ENCODE measurements around the gene TRPV6.

TRPV6 gene

GRCh38 chr7:142908290-142908689 lies 22.7 kb upstream of the TRPV6 start:
- DNase-seq (ENCODE audit: low spot score): no peak

- no peak for DNase-seq (ENCODE audit: low spot score)
Observed at GRCh38 chr7:142906643-142907042, 21.1 kb upstream of the TRPV6 start.

DNA sequence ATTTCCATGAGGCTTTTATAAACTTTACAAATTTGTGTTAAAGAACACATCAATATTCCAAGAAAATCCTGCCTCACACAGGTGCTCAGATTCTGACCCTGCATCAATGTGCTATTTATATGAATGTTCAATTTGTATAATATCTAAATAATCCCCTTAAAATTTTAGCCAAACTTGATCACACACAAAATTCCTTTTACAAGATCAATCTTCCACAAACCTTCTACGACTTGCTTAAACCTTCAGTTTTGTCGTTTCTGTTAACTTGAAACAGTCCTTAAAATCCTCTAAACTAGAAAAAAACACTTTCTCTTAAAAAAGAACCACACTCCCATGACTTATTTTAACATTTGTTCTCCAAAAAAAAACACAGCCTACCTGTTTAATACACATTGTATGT lies 20.2 kb upstream of the TRPV6 start:
- no peak for DNase-seq (ENCODE audit: low spot score)

- DNase-seq (ENCODE audit: low spot score): no peak
Observed at GRCh38 chr7:142904128-142904527, 18.6 kb upstream of the TRPV6 start.

DNA sequence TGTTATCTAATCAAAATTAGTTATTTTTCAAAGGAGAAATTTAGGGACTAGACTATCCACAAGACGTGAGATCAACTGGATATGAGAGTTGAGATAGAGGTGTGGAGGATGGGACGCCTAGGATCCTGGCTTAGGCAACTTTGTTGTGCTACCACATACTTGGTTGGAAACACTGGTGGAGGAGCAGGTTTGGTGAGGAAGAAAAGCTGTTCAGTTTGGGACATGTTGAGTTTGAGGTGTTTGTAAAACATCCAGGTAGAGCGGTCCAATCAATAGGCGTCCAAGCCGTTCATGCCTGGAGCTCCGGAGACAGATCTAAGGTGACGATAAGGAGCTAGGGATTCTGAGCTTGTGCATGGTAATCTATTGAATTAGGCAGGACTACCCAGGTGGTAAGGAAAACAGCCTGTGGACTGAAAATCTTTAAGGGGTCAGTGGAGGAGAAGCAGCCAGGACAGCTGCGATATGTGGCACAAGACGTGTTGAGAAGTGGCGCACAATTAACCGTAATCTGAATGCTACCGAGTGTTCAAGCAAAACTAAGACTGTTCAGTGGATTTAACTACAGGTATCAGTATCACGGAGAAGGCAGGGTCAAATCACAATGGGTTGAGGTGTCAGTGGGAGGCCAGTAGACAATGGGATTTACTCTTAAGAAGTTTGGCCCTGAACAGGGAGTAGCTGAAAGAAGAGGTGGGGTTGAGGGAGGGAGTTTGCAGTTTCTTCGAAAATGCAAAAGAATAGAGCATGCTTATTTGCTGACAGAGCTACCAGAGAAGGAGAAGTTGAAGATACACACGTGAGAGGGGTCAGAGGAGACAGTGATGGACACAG lies 16.1 kb upstream of the TRPV6 start:
- DNase-seq (ENCODE audit: low spot score): no peak

GRCh38 chr7:142899661-142900060 lies 14.1 kb upstream of the TRPV6 start:
- DNase-seq (ENCODE audit: low spot score): no peak

- no peak for DNase-seq (ENCODE audit: low spot score)
Observed at GRCh38 chr7:142898377-142899170, 13.0 kb upstream of the TRPV6 start.

DNA sequence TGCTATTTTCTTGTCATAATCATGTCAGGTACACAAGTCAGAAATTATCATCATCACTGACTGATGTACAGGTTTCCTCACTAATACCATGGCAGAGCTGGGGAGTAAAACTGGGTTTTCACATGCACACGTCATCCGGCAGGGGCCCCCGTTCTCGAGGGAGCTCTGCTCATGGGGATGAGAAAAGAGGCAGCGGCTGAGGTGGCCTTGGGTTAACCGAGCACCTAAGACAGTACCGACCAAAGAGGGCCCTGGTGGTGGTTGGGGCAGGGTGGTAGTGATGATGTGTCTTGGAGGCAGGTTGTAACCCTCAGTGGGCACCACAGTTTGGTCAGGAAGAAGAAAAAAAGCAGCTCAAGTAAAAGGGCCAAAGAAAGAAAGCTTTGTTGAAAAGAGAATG lies 12.1 kb upstream of the TRPV6 start:
- no peak for DNase-seq (ENCODE audit: low spot score)

GRCh38 chr7:142896741-142897379 lies 11.3 kb upstream of the TRPV6 start:
- DNase-seq (ENCODE audit: low spot score): no peak

DNA sequence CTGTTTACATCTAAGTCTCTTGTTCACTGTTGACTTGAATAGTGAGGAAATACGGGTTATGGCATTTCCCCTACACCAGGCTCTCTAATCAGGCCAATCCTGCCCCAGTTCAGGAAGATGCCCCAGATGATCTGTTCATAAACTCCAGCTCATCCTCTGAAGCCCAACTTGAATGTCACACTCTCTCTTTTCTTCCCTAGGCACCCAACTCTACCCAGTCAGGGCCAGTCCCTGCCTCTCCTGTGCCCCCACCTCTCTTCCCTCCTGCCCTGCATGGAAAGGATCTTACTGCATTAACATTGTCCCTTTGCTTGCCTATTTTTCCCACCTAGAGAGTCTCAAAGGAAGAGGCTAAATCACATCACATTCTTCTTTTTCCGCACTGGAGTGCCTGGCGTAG lies 10.6 kb upstream of the TRPV6 start:
- no peak for DNase-seq (ENCODE audit: low spot score)

- no peak for DNase-seq (ENCODE audit: low spot score)
Observed at GRCh38 chr7:142894985-142895593, 9.5 kb upstream of the TRPV6 start.

DNA sequence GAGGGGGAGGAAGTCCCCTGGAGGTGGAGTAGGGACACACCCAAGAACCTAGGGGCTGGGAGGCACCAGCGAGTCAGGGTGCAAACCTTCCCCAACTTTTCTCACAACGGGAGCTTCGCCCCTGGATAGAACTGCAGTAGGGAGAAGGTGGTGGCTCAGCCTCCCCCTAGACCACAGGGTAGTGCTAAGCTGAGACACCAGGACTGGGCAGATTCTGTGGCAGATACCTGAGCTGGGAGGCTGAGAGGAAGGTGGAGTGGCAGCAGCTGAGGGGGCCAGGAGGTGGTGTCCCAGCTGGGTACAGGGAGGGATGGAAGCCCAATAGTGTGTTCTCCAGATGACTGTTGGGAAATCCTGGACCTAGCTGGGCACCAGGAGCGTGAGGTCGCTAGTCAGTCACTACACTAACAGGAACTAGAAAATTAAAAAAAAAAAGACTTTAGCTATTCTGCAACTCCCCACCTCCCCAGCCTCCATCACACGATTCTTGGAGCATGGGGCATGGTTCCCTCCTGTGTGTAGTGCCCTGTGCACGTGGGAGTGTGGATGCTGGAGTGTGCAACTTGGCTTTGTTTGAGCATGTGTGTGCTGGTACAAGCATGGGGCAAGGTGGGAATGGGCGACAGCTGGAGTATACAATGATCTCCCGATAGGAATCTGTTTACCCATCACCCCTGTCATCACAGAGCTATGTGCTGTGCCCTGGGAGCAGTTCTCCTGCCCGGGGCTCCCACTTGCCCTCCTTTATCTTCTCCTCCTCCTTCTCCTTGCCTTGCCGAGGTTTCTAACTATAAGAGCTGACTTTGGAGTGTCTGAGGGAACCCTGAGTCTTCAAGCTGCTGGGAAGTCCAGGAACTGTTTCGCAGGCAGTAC lies 8.8 kb upstream of the TRPV6 start:
- DNase-seq (ENCODE audit: low spot score): no peak

GRCh38 chr7:142892951-142893350 lies 7.4 kb upstream of the TRPV6 start:
- DNase-seq (ENCODE audit: low spot score): no peak

- DNase-seq (ENCODE audit: low spot score): no peak
Observed at GRCh38 chr7:142891490-142892082, 6.0 kb upstream of the TRPV6 start.

DNA sequence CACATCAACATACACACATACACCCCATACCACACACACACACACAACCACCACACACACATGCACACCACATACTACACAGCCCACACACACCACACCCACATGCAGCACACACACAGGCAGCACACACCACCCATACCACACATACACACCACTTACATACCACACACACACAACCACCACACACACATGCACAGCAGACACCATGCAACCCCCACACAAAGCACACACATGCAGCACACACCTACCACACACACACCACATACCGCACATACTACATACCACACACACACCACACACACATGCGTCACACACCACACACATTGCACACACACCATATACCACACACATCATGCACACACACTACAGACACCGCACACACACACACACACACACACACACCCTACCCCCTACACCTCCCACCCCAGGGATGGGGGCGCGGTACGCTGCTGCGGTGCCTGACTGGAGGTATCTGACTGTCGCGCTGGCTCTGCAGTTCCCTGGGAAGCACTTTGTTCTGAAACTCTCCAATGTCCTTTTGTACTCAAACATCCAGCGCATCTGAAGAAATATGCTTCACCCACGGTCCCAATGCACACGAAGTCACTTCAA lies 5.4 kb upstream of the TRPV6 start:
- DNase-seq (ENCODE audit: low spot score): no peak

- DNase-seq (ENCODE audit: low spot score): no peak
Observed at GRCh38 chr7:142889816-142890215, 4.3 kb upstream of the TRPV6 start.

GRCh38 chr7:142887282-142888015 lies 1.9 kb upstream of the TRPV6 start:
- no peak for DNase-seq (ENCODE audit: low spot score)

- DNase-seq (ENCODE audit: low spot score): no peak
Observed at GRCh38 chr7:142886866-142887265, 1.3 kb upstream of the TRPV6 start.

- no peak for DNase-seq (ENCODE audit: low spot score)
Observed at GRCh38 chr7:142884286-142884640, 1.3 kb downstream of the TRPV6 start.

Data from activated CD4-positive, alpha-beta T cell treated with anti-CD3 and anti-CD28 coated beads, Interleukin-2, Interleukin-4, amounts not matched to agents 100 ng/mL and 50 ng/mL, durations not matched to agents 16 hours and 8 hours (primary cell).